OCI-LY7 (cell line): ENCODE data around the gene GNAZ. TPM values are rescaled to one million over a fixed set of nuclear protein-coding genes. Genes with fewer than 3 reads are reported as not detected.

Experiments
- BruUV-seq: library from RNA; stranded (reverse); fragments of 400-500 nt; replicated peaks from 2 replicates; lab custom pipeline; 2021; lab: Mats Ljungman, UMichigan
- CTCF ChIA-PET: fragments of 300-600 bp; sonication (Branson Sonifier 250); formaldehyde crosslinking; loops from one replicate; lab custom pipeline; 2022; ENCODE audit warnings: antibody characterized with exemption; ENCODE audit not compliant: unreplicated experiment; lab: Charles Lee
- POLR2A ChIA-PET: fragments of 300-600 bp; sonication (Branson Sonifier 250); formaldehyde crosslinking; loops from one replicate; lab custom pipeline; 2022; ENCODE audit warnings: antibody characterized with exemption; lab: Charles Lee
- DNase-seq: peaks from one replicate; pipeline ENCODE4 v3.0.0-alpha.2; 2015; ENCODE audit warnings: low spot score
- H2AFZ ChIP-seq: fragments of 200-600 bp; sonication (generic), shearing (Covaris generic); 2 replicates; pipeline ENCODE4 v1.6.1; 2014; ENCODE audit warnings: mild to moderate bottlenecking, antibody characterized with exemption, low read length, moderate library complexity
- H3K27ac ChIP-seq: fragments of 200-600 bp; sonication (generic); 2 replicates; pipeline ENCODE4 v1.5.1; 2014; ENCODE audit warnings: mixed run types, low read depth, mild to moderate bottlenecking, moderate library complexity, low read length, inconsistent platforms; ENCODE audit not compliant: poor library complexity, severe bottlenecking
- H3K36me3 ChIP-seq: fragments of 200-600 bp; sonication (generic); 2 replicates; pipeline ENCODE4 v1.6.1; 2014; ENCODE audit warnings: mild to moderate bottlenecking, antibody characterized with exemption, low read length, moderate library complexity, mixed read lengths; ENCODE audit not compliant: insufficient read depth
- H3K4me1 ChIP-seq: fragments of 200-600 bp; sonication (generic); 2 replicates; pipeline ENCODE4 v1.5.1; 2014; ENCODE audit warnings: mild to moderate bottlenecking, low read length; ENCODE audit not compliant: insufficient read depth, poor library complexity, severe bottlenecking
- H3K4me2 ChIP-seq: fragments of 200-600 bp; sonication (generic); 2 replicates; pipeline ENCODE4 v1.6.1; 2014; ENCODE audit warnings: mild to moderate bottlenecking, low read length
- H3K4me3 ChIP-seq: fragments of 200-600 bp; sonication (generic); 2 replicates; pipeline ENCODE4 v1.5.1; 2014; ENCODE audit warnings: mild to moderate bottlenecking, low read depth, low read length; ENCODE audit not compliant: poor library complexity, severe bottlenecking
- H3K79me2 ChIP-seq: fragments of 200-600 bp; sonication (generic); 2 replicates; pipeline ENCODE4 v1.6.1; 2016; ENCODE audit warnings: low read depth, mild to moderate bottlenecking, low read length, moderate library complexity, mixed read lengths; ENCODE audit not compliant: insufficient read depth
- H3K9me2 ChIP-seq: fragments of 200-600 bp; sonication (generic); 2 replicates; pipeline ENCODE4 v1.6.1; 2016; ENCODE audit warnings: mild to moderate bottlenecking, low read length, mixed read lengths; ENCODE audit not compliant: insufficient read depth
- H3K9me3 ChIP-seq: fragments of 200-600 bp; sonication (generic); 2 replicates; pipeline ENCODE4 v1.6.1; 2014; ENCODE audit warnings: mild to moderate bottlenecking, mixed run types, low read length, mixed read lengths
- H4K20me1 ChIP-seq: fragments of 200-600 bp; sonication (generic); 2 replicates; pipeline ENCODE4 v1.6.1; 2014; ENCODE audit warnings: mild to moderate bottlenecking, antibody characterized with exemption, low read length, moderate library complexity, mixed read lengths; ENCODE audit not compliant: insufficient read depth
- EZH2phosphoT487 ChIP-seq: fragments of 200-600 bp; sonication (generic); IDR thresholded peaks from 2 replicates; pipeline ENCODE4 v1.6.1; 2018; ENCODE audit warnings: low read depth, borderline replicate concordance, mild to moderate bottlenecking, mixed run types, antibody characterized with exemption, low read length, moderate library complexity, mixed read lengths
- intact Hi-C: fragments of 100-400 bp; cut with micrococcal nuclease; formaldehyde crosslinking; loops from one replicate; pipeline ENCODE4 v1.10.0; 2022; ENCODE audit not compliant: unreplicated experiment
- total RNA-seq, 2 experiments: library from RNA; depleted of rRNA in 1 of 2; stranded (reverse); fragments of >200 nt in 1 of 2; shearing (Covaris generic) in 1 of 2; gene quantifications; 2 replicates each; pipeline ENCODE4 v1.2.3, GENCODE V29; 2014 to 2022
- TF ChIP-seq, protein P1 (sequence below): fragments of 200-600 bp; sonication (generic); conservative IDR thresholded peaks from 2 replicates; pipeline ENCODE4 v1.5.1; 2014; ENCODE audit warnings: mild to moderate bottlenecking, antibody characterized with exemption, low read length, moderate library complexity, mixed read lengths

Gene GNAZ
- total RNA-seq, 2 experiments from 2014 or later: 38.5 to 46.4 TPM

DNA sequence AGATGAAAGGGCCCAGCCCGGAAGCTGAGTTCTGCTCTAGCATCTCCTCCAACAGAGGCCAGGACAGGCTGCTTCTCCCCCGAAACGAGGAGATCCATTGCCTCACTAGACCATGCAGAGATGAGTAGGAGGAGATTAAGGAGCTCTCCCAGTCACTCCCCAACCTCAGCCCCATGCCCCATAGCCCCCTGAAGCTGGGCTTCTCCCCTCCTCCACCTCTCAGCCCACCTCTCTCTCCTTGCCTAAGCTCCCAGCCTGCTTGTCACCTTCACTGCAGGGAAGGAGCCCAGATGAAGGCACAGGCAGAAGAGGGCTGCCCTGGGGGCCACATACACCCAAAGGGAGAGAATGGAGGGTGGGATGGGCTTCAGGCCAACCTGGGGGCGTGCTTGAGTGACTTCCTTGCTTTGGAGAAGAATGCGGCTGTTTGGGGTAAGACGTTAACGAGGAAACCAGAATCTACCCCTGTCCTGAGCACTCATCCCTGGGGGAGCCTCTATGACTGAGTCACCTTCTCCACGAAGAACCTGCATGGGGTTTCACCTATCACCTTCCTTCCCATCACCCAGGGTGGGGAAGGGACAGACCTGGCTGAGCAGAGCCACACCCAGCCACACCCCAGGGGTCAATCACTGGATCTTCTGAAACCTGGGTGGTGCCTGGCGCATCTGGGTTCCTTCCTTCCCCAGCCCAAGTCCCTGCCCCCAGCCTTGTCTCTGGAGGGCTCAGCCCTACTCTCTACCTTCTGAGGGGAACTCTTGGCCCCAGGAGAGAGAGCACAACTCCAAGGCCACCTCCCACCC lies 11.6 kb upstream of the GNAZ start:
- no peak overlapping the region for H3K4me2 ChIP-seq
- TF ChIP-seq EZH2phosphoT487: no peak
- TF ChIP-seq, protein P1, sequence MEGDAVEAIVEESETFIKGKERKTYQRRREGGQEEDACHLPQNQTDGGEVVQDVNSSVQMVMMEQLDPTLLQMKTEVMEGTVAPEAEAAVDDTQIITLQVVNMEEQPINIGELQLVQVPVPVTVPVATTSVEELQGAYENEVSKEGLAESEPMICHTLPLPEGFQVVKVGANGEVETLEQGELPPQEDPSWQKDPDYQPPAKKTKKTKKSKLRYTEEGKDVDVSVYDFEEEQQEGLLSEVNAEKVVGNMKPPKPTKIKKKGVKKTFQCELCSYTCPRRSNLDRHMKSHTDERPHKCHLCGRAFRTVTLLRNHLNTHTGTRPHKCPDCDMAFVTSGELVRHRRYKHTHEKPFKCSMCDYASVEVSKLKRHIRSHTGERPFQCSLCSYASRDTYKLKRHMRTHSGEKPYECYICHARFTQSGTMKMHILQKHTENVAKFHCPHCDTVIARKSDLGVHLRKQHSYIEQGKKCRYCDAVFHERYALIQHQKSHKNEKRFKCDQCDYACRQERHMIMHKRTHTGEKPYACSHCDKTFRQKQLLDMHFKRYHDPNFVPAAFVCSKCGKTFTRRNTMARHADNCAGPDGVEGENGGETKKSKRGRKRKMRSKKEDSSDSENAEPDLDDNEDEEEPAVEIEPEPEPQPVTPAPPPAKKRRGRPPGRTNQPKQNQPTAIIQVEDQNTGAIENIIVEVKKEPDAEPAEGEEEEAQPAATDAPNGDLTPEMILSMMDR: no peak
- H3K79me2 ChIP-seq: no peaks in the 10 kb centered on the region
- ChIA-PET POLR2A (no interaction called here), CTCF (no interaction called here)
- H3K27ac ChIP-seq: no peak overlapping the region
- peaks cover 24% of the 10 kb centered on the region for H3K9me3 ChIP-seq
- no TSS peak for BruUV-seq
- no peaks in the 10 kb centered on the region for H4K20me1 ChIP-seq
- intact Hi-C loops: no loop called here
- H3K4me1 ChIP-seq: peaks cover 37% of the 10 kb centered on the region
- H3K9me2 ChIP-seq: no peaks in the 10 kb centered on the region
- DNase-seq: no peak
- no peak overlapping the region for H2AFZ ChIP-seq
- peaks cover 4% of the 10 kb centered on the region; the same call in 1 of the 2 replicates for H3K36me3 ChIP-seq
- H3K4me3 ChIP-seq: no peak overlapping the region

DNA sequence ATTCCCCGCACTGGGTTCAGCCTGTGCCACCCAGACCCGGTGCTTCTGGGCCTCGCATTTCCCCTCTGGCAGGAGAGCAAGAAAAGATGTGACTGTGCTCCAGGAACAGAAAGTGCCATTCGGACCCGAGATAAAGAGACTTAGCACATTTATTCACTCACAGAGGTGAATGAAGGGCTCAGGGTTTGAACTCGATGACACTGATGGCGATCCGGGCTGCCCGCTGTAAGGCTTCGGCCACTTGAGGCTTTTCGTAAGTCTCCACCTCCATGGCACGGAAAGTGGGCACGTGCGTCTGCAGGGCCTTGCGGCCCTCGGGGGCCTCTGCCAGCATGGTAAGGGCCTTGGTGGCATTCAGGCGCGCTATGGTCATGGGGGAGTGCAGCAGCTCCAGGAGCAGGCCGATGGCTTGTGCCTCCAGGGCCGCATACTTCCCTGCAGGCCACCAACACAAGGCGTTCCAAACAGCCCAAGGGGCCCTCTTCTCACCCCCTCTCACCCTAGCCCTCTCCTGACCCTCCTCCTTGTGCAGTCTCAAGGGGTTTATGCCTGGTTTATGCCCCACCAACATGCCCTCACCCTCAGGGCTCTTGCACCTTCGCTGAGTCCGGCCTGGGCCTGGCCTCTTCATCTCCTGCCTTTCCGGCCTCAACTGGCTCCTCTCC lies 10.9 kb upstream of the GNAZ start:
- TF ChIP-seq EZH2phosphoT487: no peak
- TF ChIP-seq, protein P1: no peak
- ChIA-PET CTCF (no interaction called here), POLR2A (no interaction called here)
- intact Hi-C loops: no loop called here
- no peak overlapping the region for H2AFZ ChIP-seq
- H3K4me2 ChIP-seq: no peak overlapping the region
- H4K20me1 ChIP-seq: no peaks in the 10 kb centered on the region
- DNase-seq: no peak
- peaks cover 29% of the 10 kb centered on the region for H3K4me1 ChIP-seq
- H3K9me3 ChIP-seq: peaks cover 24% of the 10 kb centered on the region
- no peak overlapping the region for H3K4me3 ChIP-seq
- H3K9me2 ChIP-seq: no peaks in the 10 kb centered on the region
- H3K79me2 ChIP-seq: no peaks in the 10 kb centered on the region
- H3K36me3 ChIP-seq: peaks cover 4% of the 10 kb centered on the region; the same call in 1 of the 2 replicates
- BruUV-seq: no TSS peak
- no peak overlapping the region for H3K27ac ChIP-seq
